ENCODE data around the gene PACSIN2.
A peak's percentile ranks its signal among the peaks of the same experiment; 100 is the strongest.

PACSIN2 gene

DNA sequence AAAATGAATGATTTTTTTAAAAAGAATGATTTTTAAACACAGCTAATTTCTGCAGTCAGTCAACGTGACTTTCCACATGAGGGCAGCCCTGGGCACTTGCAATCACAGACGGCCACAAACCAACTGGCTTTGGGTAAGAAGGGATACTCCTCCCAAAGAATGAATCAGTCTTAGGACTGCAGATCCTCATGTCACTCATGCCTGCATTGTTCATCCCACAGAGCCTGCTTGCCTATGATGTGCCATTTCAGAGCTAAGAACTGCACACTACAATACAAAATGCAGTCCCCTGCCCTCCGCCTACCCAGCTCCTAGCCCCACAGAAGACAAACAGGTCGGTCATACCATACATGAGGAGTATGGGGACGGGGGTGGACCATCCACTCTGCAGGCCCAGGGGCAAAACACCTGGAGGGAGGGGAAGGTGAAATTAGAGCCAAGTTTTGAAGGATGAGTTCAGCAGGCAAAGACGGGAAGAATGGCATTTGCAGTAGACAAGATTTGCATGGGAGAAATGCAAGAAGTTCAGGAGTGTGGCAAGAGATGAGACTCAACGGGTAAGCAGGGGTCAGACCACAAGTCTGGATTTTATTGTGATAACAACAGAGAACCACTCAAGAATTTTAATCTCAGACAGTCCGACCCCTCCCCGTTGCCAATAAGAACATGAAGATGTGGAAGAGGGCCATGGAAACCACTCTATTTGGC is 24.7 kb downstream of the PACSIN2 start:
- no peak overlapping the region for H3K4me3 ChIP-seq (ENCODE audit: low read depth, low read length)
- TF ChIP-seq, protein P1, sequence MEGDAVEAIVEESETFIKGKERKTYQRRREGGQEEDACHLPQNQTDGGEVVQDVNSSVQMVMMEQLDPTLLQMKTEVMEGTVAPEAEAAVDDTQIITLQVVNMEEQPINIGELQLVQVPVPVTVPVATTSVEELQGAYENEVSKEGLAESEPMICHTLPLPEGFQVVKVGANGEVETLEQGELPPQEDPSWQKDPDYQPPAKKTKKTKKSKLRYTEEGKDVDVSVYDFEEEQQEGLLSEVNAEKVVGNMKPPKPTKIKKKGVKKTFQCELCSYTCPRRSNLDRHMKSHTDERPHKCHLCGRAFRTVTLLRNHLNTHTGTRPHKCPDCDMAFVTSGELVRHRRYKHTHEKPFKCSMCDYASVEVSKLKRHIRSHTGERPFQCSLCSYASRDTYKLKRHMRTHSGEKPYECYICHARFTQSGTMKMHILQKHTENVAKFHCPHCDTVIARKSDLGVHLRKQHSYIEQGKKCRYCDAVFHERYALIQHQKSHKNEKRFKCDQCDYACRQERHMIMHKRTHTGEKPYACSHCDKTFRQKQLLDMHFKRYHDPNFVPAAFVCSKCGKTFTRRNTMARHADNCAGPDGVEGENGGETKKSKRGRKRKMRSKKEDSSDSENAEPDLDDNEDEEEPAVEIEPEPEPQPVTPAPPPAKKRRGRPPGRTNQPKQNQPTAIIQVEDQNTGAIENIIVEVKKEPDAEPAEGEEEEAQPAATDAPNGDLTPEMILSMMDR (IDR thresholded peaks at IDR 0.05; ENCODE audit: low read depth, low read length) = peak; percentile 36; the same call in 1 of the 2 replicates

DNA sequence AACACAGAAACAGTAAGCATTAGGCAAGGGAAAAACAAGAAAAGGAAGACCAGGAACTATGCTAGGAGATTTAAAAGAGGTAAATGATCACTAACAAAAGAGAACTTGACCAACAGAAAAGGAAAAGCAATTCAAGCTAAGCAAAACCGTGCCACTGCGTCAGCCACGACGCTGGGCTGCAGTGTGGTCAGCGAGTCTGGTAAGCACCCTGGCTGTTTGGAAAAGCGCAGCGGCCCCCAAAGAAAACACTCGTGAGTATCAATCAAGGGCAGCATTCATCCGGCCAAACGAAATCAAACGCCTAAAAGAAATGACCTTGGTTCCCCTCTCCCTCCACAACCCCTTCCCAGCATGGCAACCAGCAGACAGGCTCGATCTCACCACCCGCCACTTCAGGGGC is 28.8 kb downstream of the PACSIN2 start:
- no peak overlapping the region for H3K4me3 ChIP-seq (ENCODE audit: low read depth, low read length)
- TF ChIP-seq, protein P1 (IDR thresholded peaks at IDR 0.05; ENCODE audit: low read depth, low read length) = no peak

DNA sequence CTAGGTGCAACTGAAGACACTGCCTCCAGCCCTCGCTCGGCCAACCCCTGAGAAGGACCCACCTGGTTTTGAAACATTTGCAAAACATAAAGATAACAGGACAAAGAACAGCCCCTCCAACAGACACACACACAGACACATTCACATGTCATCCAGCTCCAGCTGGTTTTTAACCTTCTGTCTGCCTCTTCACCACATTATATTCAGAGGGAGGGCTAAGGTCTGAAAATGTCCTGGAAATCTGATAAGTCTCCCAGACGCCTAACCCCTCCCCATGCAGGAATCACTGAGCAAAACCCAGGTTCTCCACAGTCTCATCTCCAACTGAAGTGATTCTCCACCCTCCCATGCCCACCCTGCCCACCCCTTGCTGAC is 29.4 kb downstream of the PACSIN2 start:
- TF ChIP-seq, protein P1 (IDR thresholded peaks at IDR 0.05; ENCODE audit: low read depth, low read length) = no peak
- no peak overlapping the region for H3K4me3 ChIP-seq (ENCODE audit: low read depth, low read length)

DNA sequence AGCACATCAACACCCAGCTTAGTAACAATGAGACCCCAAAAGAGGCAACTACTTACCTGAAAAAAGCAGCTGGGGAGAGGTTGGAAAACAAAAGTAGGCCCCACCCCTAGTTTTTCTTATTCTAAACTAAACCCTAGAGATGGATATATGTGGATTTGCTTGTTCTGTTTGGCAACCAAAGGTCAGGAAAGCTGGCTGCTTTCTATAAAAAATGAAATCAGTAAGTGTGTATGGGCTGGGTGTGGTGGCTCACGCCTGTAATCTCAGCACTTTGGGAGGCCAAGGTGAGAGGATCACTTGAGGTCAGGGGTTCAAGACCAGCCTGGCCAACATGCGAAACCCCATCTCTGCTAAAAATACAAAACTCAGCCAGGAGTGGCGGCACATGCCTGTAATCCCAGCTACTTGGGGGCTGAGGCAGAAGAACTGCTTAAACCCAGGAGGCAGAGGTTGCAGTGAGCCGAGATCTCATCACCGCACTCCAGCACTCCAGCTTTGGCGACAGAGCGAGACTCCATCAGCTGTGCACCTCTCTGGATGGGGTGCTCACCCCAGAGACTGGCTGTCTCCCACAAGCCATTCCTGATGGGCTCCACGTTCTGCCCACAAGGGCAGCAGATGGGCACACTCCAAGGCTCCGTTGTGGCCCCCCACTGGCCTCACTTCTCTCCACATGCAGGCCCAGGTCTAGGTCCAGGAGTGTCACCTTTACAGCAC is 30.0 kb downstream of the PACSIN2 start:
- no peak overlapping the region for H3K4me3 ChIP-seq (ENCODE audit: low read depth, low read length)

DNA sequence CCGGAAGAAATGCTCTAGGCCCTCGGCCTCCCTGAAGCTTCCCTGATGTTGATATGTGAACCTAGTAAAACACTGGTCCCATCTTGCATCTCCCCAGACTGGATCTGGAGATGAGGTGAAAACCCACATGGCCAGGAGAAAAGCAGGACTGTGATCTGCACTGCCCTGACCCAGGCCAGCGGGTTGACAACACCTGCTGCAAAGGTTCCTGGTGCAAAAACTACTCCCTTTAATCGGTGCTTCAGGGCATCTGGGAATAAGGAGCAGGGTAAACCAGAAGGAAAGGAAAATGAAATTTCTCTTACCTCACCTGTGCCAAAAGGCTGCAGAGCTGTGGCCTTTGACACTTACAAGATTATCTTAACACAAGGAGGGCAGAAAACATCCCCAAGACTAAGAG is 30.6 kb downstream of the PACSIN2 start:
- H3K4me3 ChIP-seq (ENCODE audit: low read depth, low read length) = no peak overlapping the region
- TF ChIP-seq, protein P1 (IDR thresholded peaks at IDR 0.05; ENCODE audit: low read depth, low read length) = no peak

More for the DNA sequence above, 30.0 kb downstream of the PACSIN2 start:
- TF ChIP-seq, protein P1 (IDR thresholded peaks at IDR 0.05; ENCODE audit: low read depth, low read length) = no peak

DNA sequence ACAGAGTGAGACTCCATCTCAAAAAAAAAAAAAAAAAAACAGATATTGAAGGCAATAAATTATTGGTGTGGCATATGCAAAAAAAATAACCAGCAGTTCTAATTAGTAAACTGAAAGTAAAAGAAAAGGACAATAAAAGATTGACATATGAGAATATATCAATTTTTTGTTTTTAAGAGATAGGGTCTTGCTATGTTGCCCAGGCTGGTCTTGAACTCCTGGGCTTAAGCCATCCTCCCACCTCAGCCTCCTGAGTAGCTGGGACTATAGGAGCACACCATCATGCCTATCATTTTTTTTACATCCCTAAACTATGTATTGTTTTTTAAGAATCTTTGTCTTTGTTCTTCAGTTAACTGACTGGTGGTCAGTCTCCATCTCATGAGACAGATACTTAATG is 31.5 kb downstream of the PACSIN2 start:
- TF ChIP-seq, protein P1 (IDR thresholded peaks at IDR 0.05; ENCODE audit: low read depth, low read length) = no peak

DNA sequence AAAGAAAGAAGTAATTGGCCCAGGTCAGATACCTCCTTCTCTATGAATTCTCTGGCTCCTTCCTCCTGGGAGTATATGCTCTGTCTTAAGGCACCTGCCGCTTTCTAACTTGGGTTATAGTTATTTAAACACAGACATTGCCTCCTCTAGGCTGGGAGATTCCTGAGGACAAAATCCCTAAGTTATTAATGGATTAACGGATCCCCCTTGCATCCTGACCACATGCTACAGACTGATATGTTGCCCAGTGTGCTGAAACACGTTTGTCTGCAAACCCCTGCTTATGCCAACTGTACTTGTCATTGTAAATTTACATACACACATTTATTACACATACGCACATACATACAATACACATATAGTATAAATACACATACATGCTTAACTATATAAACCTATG is 35.3 kb downstream of the PACSIN2 start:
- TF ChIP-seq, protein P1 (IDR thresholded peaks at IDR 0.05; ENCODE audit: low read depth, low read length) = no peak
- H3K4me3 ChIP-seq (ENCODE audit: low read depth, low read length) = no peak overlapping the region

More for the DNA sequence above, 31.5 kb downstream of the PACSIN2 start:
- no peak overlapping the region for H3K4me3 ChIP-seq (ENCODE audit: low read depth, low read length)

All from WI38 (cell line).